Gastroesophageal sphincter (tissue), 3 donors: ENCODE results near the gene VPS45.

Source experiments
- EP300 ChIP-seq: sonication (generic); formaldehyde crosslinking; IDR thresholded peaks from one replicate; pipeline ENCODE4 v1.6.1; 2017; ENCODE audit warnings: antibody characterized with exemption, mild to moderate bottlenecking
- POLR2A ChIP-seq, 2 donors: fragments of 450-650 bp; IDR thresholded peaks; one replicate each; pipeline ENCODE4 v1.6.1; 2017; ENCODE audit warnings: antibody characterized with exemption in 2 of 2, mild to moderate bottlenecking in 2 of 2, moderate library complexity in 1 of 2
- POLR2AphosphoS5 ChIP-seq: sonication (generic); formaldehyde crosslinking; IDR thresholded peaks from one replicate; pipeline ENCODE4 v1.6.1; 2017; ENCODE audit warnings: antibody characterized with exemption
- TF ChIP-seq, protein P1 (sequence below), 4 experiments: fragments of 200-600 bp in 2 of 4; fragments of 450-650 bp in 2 of 4; sonication (generic) in 1 of 4; IDR thresholded peaks; one replicate each; pipeline ENCODE4 v1.5.1; 2017 to 2019; ENCODE audit warnings: antibody characterized with exemption in 4 of 4, mild to moderate bottlenecking in 2 of 4, moderate library complexity in 2 of 4

DNA sequence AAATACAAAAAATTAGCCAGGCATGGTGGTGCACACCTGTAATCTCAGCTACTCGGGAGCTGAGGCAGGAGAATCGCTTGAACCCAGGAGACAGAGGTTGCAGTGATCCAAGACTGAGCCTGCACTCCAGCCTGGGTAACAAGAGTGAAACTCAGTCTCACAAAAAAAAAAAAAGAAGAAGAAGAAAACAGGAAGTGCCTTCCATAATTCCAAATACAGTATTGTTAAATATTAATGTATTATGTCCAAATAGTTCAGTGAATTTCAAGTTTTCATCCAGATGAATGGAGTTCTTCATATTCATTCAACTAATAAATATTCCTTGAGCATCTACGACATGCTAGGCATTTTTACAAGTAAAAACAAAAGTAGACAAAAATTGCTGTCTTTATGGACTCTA, 115.5 kb downstream of the VPS45 start:
- TF ChIP-seq POLR2A (IDR thresholded peaks at IDR 0.05), result no peak
- TF ChIP-seq, protein P1, sequence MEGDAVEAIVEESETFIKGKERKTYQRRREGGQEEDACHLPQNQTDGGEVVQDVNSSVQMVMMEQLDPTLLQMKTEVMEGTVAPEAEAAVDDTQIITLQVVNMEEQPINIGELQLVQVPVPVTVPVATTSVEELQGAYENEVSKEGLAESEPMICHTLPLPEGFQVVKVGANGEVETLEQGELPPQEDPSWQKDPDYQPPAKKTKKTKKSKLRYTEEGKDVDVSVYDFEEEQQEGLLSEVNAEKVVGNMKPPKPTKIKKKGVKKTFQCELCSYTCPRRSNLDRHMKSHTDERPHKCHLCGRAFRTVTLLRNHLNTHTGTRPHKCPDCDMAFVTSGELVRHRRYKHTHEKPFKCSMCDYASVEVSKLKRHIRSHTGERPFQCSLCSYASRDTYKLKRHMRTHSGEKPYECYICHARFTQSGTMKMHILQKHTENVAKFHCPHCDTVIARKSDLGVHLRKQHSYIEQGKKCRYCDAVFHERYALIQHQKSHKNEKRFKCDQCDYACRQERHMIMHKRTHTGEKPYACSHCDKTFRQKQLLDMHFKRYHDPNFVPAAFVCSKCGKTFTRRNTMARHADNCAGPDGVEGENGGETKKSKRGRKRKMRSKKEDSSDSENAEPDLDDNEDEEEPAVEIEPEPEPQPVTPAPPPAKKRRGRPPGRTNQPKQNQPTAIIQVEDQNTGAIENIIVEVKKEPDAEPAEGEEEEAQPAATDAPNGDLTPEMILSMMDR (IDR thresholded peaks at IDR 0.05), result no peak
- no peak for TF ChIP-seq POLR2AphosphoS5
- TF ChIP-seq EP300, result no peak
